Fibroblast of mammary gland (primary cell): ENCODE measurements around the gene C15orf61.

ENCODE experiments used
- DNase-seq: peaks from one replicate; pipeline ENCODE4 v3.0.0-alpha.2; 2010; ENCODE audit warnings: low read depth
- H3K4me3 ChIP-seq: 2 replicates; pipeline ENCODE4 v1.5.1; 2011; ENCODE audit warnings: low read depth, mild to moderate bottlenecking, low read length, moderate library complexity; ENCODE audit not compliant: control insufficient read depth
- CTCF ChIP-seq: conservative IDR thresholded peaks from 2 replicates; pipeline ENCODE4 v1.5.1; 2011; ENCODE audit warnings: low read depth, low read length, inconsistent platforms; ENCODE audit not compliant: control insufficient read depth, insufficient read depth

The C15orf61 gene

GRCh38 chr15:67495585-67495984 lies 25.3 kb upstream of the C15orf61 start:
- H3K4me3 ChIP-seq, result no peak overlapping the region
- DNase-seq, result no peak
- TF ChIP-seq CTCF, result no peak

GRCh38 chr15:67501177-67501835 lies 19.6 kb upstream of the C15orf61 start:
- H3K4me3 ChIP-seq, result no peak overlapping the region
- DNase-seq, result peak; percentile 51
- peak; percentile 47 for TF ChIP-seq CTCF

- no peak for TF ChIP-seq CTCF
- H3K4me3 ChIP-seq, result no peak overlapping the region
- no peak for DNase-seq
Observed at GRCh38 chr15:67501836-67502461, 19.0 kb upstream of the C15orf61 start.

GRCh38 chr15:67504056-67504455 lies 16.9 kb upstream of the C15orf61 start:
- DNase-seq, result no peak
- H3K4me3 ChIP-seq, result no peak overlapping the region
- TF ChIP-seq CTCF, result no peak

GRCh38 chr15:67504796-67505195 lies 16.1 kb upstream of the C15orf61 start:
- no peak overlapping the region for H3K4me3 ChIP-seq
- TF ChIP-seq CTCF, result no peak
- peak; percentile 73 for DNase-seq

GRCh38 chr15:67505675-67506572 lies 15.0 kb upstream of the C15orf61 start:
- no peak for DNase-seq
- TF ChIP-seq CTCF, result no peak
- H3K4me3 ChIP-seq, result no peak overlapping the region
